WTC11 (cell line): ENCODE results near the gene SNRNP200.

Experiments used
- GRHL2 ChIP-seq: fragments of 250-450 bp; sonication (Bioruptor Pico); IDR thresholded peaks from 2 replicates; pipeline ENCODE4 v1.8.0; 2022; ENCODE audit warnings: mild to moderate bottlenecking, moderate library complexity; ENCODE audit not compliant: insufficient replicate concordance, severe bottlenecking
- JUN ChIP-seq: sonication (generic); formaldehyde crosslinking; IDR thresholded peaks from 2 replicates; pipeline ENCODE4 v1.8.0; 2023; ENCODE audit warnings: mild to moderate bottlenecking, missing genetic modification reagents
- MYBL2 ChIP-seq: sonication (generic); formaldehyde crosslinking; IDR thresholded peaks from 2 replicates; pipeline ENCODE4 v1.8.1; 2023; ENCODE audit warnings: mild to moderate bottlenecking, moderate library complexity, missing genetic modification reagents
- SP1 ChIP-seq: sonication (generic); formaldehyde crosslinking; conservative IDR thresholded peaks from 2 replicates; pipeline ENCODE4 v1.8.1; 2022; ENCODE audit warnings: missing genetic modification reagents
- TF ChIP-seq, protein P1 (sequence below): sonication (generic); formaldehyde crosslinking; IDR thresholded peaks from 2 replicates; pipeline ENCODE4 v1.8.0; 2022; ENCODE audit warnings: mild to moderate bottlenecking, missing genetic modification reagents
- TF ChIP-seq, protein P2 (sequence below): fragments of 200-600 bp; IDR thresholded peaks from 2 replicates; pipeline ENCODE4 v1.8.0; 2022; ENCODE audit warnings: antibody characterized with exemption
- TF ChIP-seq, protein P3 (sequence below): sonication (generic); formaldehyde crosslinking; IDR thresholded peaks from 2 replicates; pipeline ENCODE4 v1.8.1; 2023; ENCODE audit warnings: mild to moderate bottlenecking, missing genetic modification reagents
- TF ChIP-seq, protein P4 (sequence below): sonication (generic); formaldehyde crosslinking; conservative IDR thresholded peaks from 2 replicates; pipeline ENCODE4 v1.8.1; 2022; ENCODE audit warnings: mild to moderate bottlenecking, missing genetic modification reagents
- TF ChIP-seq, protein P5 (sequence below): sonication (generic); formaldehyde crosslinking; IDR thresholded peaks from 2 replicates; pipeline ENCODE4 v1.8.1; 2022; ENCODE audit warnings: mild to moderate bottlenecking, moderate library complexity, missing genetic modification reagents
- TF ChIP-seq, protein P6 (sequence below): sonication (generic); formaldehyde crosslinking; conservative IDR thresholded peaks from 2 replicates; pipeline ENCODE4 v1.8.1; 2023; ENCODE audit warnings: mild to moderate bottlenecking, low read depth, missing genetic modification reagents, moderate library complexity
- TF ChIP-seq, protein P7 (sequence below): sonication (generic); formaldehyde crosslinking; IDR thresholded peaks from 2 replicates; pipeline ENCODE4 v1.8.1; 2022; ENCODE audit warnings: mild to moderate bottlenecking, missing genetic modification reagents, moderate library complexity, borderline replicate concordance

DNA sequence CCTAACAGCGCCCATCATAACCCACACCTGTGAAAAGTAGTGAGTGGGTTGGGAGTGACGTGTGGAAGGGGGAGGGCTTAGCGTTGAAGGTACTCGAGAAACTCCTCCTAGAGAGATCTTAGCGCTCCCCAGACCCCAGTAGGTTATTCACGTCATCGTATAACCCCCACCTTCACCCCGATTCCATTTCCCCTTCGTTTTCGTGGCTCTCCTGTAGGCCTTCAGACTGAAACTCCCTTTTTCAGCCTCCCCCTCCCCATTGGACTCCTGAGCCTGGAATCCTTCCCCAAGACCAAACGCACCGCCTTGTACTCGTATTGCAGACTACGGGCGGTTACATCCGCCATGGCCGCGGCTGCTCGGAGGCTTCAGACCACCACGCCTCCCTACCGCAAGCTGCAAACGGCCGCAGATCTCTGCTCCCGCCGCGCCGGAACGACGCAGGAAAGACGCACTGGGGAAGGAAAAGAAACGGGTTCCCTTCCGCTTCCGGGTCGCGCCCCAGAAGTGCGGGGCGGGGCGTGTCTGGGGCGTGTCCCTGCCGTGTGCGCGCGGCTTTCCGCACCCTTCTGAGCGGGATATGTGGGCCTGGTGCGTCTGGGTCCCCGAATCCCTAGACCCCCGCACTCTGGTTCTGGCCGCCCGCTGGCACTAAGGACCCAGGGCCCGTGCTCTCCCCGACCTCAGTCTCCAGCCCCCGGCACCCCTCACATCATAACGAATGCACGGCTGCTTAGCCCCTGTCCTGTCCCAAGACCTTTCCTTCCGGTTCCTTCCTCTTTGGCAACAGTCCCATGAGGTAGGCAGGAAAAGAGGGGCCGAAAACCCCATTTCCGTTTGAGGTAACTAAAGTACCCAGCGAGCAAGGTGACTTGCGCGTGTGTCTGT is at the start of gene SNRNP200:
- TF ChIP-seq, protein P1, sequence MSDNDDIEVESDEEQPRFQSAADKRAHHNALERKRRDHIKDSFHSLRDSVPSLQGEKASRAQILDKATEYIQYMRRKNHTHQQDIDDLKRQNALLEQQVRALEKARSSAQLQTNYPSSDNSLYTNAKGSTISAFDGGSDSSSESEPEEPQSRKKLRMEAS (CRISPR knock-in tag): peak; percentile 90
- TF ChIP-seq, protein P2, sequence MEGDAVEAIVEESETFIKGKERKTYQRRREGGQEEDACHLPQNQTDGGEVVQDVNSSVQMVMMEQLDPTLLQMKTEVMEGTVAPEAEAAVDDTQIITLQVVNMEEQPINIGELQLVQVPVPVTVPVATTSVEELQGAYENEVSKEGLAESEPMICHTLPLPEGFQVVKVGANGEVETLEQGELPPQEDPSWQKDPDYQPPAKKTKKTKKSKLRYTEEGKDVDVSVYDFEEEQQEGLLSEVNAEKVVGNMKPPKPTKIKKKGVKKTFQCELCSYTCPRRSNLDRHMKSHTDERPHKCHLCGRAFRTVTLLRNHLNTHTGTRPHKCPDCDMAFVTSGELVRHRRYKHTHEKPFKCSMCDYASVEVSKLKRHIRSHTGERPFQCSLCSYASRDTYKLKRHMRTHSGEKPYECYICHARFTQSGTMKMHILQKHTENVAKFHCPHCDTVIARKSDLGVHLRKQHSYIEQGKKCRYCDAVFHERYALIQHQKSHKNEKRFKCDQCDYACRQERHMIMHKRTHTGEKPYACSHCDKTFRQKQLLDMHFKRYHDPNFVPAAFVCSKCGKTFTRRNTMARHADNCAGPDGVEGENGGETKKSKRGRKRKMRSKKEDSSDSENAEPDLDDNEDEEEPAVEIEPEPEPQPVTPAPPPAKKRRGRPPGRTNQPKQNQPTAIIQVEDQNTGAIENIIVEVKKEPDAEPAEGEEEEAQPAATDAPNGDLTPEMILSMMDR: no peak
- TF ChIP-seq SP1 (CRISPR knock-in tag): peak; percentile 92
- TF ChIP-seq, protein P3, sequence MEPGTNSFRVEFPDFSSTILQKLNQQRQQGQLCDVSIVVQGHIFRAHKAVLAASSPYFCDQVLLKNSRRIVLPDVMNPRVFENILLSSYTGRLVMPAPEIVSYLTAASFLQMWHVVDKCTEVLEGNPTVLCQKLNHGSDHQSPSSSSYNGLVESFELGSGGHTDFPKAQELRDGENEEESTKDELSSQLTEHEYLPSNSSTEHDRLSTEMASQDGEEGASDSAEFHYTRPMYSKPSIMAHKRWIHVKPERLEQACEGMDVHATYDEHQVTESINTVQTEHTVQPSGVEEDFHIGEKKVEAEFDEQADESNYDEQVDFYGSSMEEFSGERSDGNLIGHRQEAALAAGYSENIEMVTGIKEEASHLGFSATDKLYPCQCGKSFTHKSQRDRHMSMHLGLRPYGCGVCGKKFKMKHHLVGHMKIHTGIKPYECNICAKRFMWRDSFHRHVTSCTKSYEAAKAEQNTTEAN: no peak
- TF ChIP-seq JUN (CRISPR knock-in tag): 0 out of 2 replicates have a peak, but pooled peaks have one; percentile 13
- TF ChIP-seq GRHL2: no peak
- TF ChIP-seq, protein P4, sequence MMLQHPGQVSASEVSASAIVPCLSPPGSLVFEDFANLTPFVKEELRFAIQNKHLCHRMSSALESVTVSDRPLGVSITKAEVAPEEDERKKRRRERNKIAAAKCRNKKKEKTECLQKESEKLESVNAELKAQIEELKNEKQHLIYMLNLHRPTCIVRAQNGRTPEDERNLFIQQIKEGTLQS: no peak
- TF ChIP-seq, protein P5, sequence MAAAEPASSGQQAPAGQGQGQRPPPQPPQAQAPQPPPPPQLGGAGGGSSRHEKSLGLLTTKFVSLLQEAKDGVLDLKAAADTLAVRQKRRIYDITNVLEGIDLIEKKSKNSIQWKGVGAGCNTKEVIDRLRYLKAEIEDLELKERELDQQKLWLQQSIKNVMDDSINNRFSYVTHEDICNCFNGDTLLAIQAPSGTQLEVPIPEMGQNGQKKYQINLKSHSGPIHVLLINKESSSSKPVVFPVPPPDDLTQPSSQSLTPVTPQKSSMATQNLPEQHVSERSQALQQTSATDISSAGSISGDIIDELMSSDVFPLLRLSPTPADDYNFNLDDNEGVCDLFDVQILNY (CRISPR knock-in tag): peak; percentile 93
- TF ChIP-seq, protein P6, sequence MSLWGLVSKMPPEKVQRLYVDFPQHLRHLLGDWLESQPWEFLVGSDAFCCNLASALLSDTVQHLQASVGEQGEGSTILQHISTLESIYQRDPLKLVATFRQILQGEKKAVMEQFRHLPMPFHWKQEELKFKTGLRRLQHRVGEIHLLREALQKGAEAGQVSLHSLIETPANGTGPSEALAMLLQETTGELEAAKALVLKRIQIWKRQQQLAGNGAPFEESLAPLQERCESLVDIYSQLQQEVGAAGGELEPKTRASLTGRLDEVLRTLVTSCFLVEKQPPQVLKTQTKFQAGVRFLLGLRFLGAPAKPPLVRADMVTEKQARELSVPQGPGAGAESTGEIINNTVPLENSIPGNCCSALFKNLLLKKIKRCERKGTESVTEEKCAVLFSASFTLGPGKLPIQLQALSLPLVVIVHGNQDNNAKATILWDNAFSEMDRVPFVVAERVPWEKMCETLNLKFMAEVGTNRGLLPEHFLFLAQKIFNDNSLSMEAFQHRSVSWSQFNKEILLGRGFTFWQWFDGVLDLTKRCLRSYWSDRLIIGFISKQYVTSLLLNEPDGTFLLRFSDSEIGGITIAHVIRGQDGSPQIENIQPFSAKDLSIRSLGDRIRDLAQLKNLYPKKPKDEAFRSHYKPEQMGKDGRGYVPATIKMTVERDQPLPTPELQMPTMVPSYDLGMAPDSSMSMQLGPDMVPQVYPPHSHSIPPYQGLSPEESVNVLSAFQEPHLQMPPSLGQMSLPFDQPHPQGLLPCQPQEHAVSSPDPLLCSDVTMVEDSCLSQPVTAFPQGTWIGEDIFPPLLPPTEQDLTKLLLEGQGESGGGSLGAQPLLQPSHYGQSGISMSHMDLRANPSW (CRISPR knock-in tag): no peak
- TF ChIP-seq, protein P7, sequence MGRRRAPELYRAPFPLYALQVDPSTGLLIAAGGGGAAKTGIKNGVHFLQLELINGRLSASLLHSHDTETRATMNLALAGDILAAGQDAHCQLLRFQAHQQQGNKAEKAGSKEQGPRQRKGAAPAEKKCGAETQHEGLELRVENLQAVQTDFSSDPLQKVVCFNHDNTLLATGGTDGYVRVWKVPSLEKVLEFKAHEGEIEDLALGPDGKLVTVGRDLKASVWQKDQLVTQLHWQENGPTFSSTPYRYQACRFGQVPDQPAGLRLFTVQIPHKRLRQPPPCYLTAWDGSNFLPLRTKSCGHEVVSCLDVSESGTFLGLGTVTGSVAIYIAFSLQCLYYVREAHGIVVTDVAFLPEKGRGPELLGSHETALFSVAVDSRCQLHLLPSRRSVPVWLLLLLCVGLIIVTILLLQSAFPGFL (CRISPR knock-in tag): no peak
- TF ChIP-seq MYBL2 (CRISPR knock-in tag): peak; percentile 94
